Stimulated activated CD4-positive, alpha-beta T cell treated with anti-CD3 and anti-CD28 coated beads, Interleukin-15, amount 100 ng/mL, for 1 hour (primary cell): ENCODE data around the gene IL13.

Experiments used
- DNase-seq, 2 donors: peaks; one replicate each; pipeline ENCODE4 v3.0.0-alpha.2; 2020; ENCODE audit warnings: low read depth in 1 of 2, low spot score in 1 of 2

IL13 gene

GRCh38 chr5:132655821-132656773 lies 1.9 kb upstream of the IL13 start:
- DNase-seq, result peak in 1 of 2 donors; percentile 20

GRCh38 chr5:132656774-132657355 lies 1.1 kb upstream of the IL13 start:
- no peak for DNase-seq

- DNase-seq, result no peak
Measured at GRCh38 chr5:132658381-132659302, 669 bp downstream of the IL13 start.

- no peak for DNase-seq
Measured at GRCh38 chr5:132659598-132660493, 1.9 kb downstream of the IL13 start.

- DNase-seq, result no peak
Measured at GRCh38 chr5:132661231-132662003, 3.4 kb downstream of the IL13 start.

GRCh38 chr5:132662004-132662401 lies 4.0 kb downstream of the IL13 start:
- no peak for DNase-seq

- DNase-seq, result no peak
Measured at GRCh38 chr5:132662925-132663770, 5.2 kb downstream of the IL13 start.

- no peak for DNase-seq
Measured at GRCh38 chr5:132663771-132664695, 6.1 kb downstream of the IL13 start.

- DNase-seq, result no peak
Measured at GRCh38 chr5:132664696-132665209, 6.8 kb downstream of the IL13 start.

- DNase-seq, result no peak
Measured at GRCh38 chr5:132665574-132666080, 7.7 kb downstream of the IL13 start.

GRCh38 chr5:132666310-132667123 lies 8.5 kb downstream of the IL13 start:
- DNase-seq, result no peak

GRCh38 chr5:132667309-132667708 lies 9.3 kb downstream of the IL13 start:
- DNase-seq, result no peak

GRCh38 chr5:132667761-132668705 lies 10.1 kb downstream of the IL13 start:
- DNase-seq, result no peak

GRCh38 chr5:132668706-132669454 lies 10.9 kb downstream of the IL13 start:
- no peak for DNase-seq

- DNase-seq, result no peak
Measured at GRCh38 chr5:132669455-132669820, 11.5 kb downstream of the IL13 start.
